Fibroblast of villous mesenchyme (primary cell): ENCODE measurements around the gene OSGIN1. TPM values are rescaled to one million over a fixed set of nuclear protein-coding genes. Genes with fewer than 3 reads are reported as not detected.

ENCODE experiments used
- DNase-seq: peaks from one replicate; pipeline ENCODE4 v3.0.0-alpha.2; 2010; ENCODE audit warnings: low read depth
- H3K4me3 ChIP-seq: 2 replicates; pipeline ENCODE4 v1.5.1; 2011; ENCODE audit warnings: low read depth, mild to moderate bottlenecking, low read length
- total RNA-seq: library from RNA; depleted of rRNA; stranded (reverse); fragments of >200 nt; gene quantifications from 2 replicates; pipeline ENCODE4 v1.2.3, GENCODE V29; 2012
- TF ChIP-seq, protein P1 (sequence below): IDR thresholded peaks from 2 replicates; pipeline ENCODE4 v1.5.1; 2012; ENCODE audit warnings: low read depth, mild to moderate bottlenecking, low read length; ENCODE audit not compliant: insufficient read depth

Gene OSGIN1
- total RNA-seq, 1 donor, result 6.5 TPM

DNA sequence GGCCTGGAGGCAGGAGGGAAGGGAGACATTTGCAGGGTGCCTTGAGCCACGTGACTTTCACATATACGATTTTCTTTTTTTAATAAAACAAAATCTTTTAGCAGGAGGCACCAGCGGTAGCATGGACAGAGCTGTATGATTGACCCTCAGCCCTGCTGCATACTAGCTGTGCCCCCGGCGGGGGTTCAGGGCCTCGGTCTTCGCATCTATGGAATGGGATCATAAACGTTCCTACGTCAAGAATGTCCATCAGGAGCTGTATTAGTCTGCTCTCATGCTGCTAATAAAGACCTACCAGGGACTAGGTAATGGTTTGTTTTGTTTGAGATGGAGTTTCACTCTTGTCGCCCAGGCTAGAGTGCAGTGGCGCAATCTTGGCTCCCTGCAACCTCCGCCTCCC is 62.4 kb downstream of the OSGIN1 start:
- TF ChIP-seq, protein P1, sequence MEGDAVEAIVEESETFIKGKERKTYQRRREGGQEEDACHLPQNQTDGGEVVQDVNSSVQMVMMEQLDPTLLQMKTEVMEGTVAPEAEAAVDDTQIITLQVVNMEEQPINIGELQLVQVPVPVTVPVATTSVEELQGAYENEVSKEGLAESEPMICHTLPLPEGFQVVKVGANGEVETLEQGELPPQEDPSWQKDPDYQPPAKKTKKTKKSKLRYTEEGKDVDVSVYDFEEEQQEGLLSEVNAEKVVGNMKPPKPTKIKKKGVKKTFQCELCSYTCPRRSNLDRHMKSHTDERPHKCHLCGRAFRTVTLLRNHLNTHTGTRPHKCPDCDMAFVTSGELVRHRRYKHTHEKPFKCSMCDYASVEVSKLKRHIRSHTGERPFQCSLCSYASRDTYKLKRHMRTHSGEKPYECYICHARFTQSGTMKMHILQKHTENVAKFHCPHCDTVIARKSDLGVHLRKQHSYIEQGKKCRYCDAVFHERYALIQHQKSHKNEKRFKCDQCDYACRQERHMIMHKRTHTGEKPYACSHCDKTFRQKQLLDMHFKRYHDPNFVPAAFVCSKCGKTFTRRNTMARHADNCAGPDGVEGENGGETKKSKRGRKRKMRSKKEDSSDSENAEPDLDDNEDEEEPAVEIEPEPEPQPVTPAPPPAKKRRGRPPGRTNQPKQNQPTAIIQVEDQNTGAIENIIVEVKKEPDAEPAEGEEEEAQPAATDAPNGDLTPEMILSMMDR, result no peak
- no peak overlapping the region for H3K4me3 ChIP-seq
- no peak for DNase-seq

Other genes starting within 250 kb of the OSGIN1 start
- 30.2 and 39.9 TPM in 2 replicates for gene HSBP1, start 145.3 kb upstream of the OSGIN1 start, total RNA-seq
- gene MLYCD, start 54.1 kb upstream of the OSGIN1 start, total RNA-seq, result 2.6 and 3.2 TPM in 2 replicates
- gene NECAB2, start 15.0 kb downstream of the OSGIN1 start, total RNA-seq, result not detected in 2 replicates
- gene SLC38A8, start 89.6 kb downstream of the OSGIN1 start, total RNA-seq, result not detected in 2 replicates
- gene MBTPS1, start 163.7 kb downstream of the OSGIN1 start, total RNA-seq, result 77.0 and 97.2 TPM in 2 replicates
- gene HSDL1, start 191.9 kb downstream of the OSGIN1 start, total RNA-seq, result 17.4 and 29.8 TPM in 2 replicates
- not detected in 2 replicates for gene DNAAF1, start 192.1 kb downstream of the OSGIN1 start, total RNA-seq
- gene TAF1C, start 233.8 kb downstream of the OSGIN1 start, total RNA-seq, result 19.4 and 20.9 TPM in 2 replicates
- gene ADAD2, start 237.9 kb downstream of the OSGIN1 start, total RNA-seq, result not detected in 2 replicates